A549 (cell line): ENCODE data around the gene DSCAML1. TPM values are rescaled to one million over a fixed set of nuclear protein-coding genes. Genes with fewer than 3 reads are reported as not detected.

Experiments used
- ATAC-seq, 2 experiments: fragments of 200-7000 bp in 1 of 2; fragments of >200 bp in 1 of 2; cut with Nextera tagmentation in 1 of 2; cut with Tn5 transposase in 1 of 2; 3 replicates each; pipeline versions ENCODE4 v1.8.0 to v1.9.1; 2018 to 2020; ENCODE audit warnings: mild to moderate bottlenecking in 1 of 2, moderate library complexity in 1 of 2
- CTCF ChIA-PET: fragments of 300-600 bp; sonication (Branson Sonifier 250); formaldehyde crosslinking; extraction: SDS; loops from one replicate; lab custom pipeline; 2021; ENCODE audit warnings: antibody characterized with exemption, inconsistent platforms; lab: Yijun Ruan, JAX
- POLR2A ChIA-PET: fragments of 350-600 bp; formaldehyde crosslinking; extraction: SDS; loops from one replicate; lab custom pipeline; 2021; ENCODE audit warnings: antibody characterized with exemption, inconsistent platforms; lab: Yijun Ruan, JAX
- DNase-seq, 2 experiments: peaks; one replicate each; pipeline versions ENCODE4 v3.0.0 to v3.0.0-alpha.2; 2011 to 2016; ENCODE audit warnings: low read depth in 1 of 2, low spot score in 1 of 2
- FAIRE-seq: peaks from 2 replicates; lab custom pipeline; 2011; peaks lifted over from hg19 to GRCh38; lab: Jason Lieb, UNC
- H3K27ac ChIP-seq, 2 experiments: fragments of >200 bp; sonication (Bioruptor Twin); formaldehyde crosslinking; 3 replicates each; pipeline ENCODE4 v1.5.1; 2016 to 2017
- H3K4me1 ChIP-seq: fragments of >200 bp; sonication (Bioruptor Twin); formaldehyde crosslinking; 3 replicates; pipeline ENCODE4 v1.6.1; 2016
- H3K4me2 ChIP-seq: fragments of >200 bp; sonication (Bioruptor Twin); formaldehyde crosslinking; 3 replicates; pipeline ENCODE4 v1.6.1; 2016
- H3K4me3 ChIP-seq: fragments of >200 bp; sonication (Bioruptor Twin); formaldehyde crosslinking; 3 replicates; pipeline ENCODE4 v1.5.1; 2016
- H3K9me3 ChIP-seq: fragments of >200 bp; sonication (Bioruptor Twin); formaldehyde crosslinking; 3 replicates; pipeline ENCODE4 v1.6.1; 2016
- BCL3 ChIP-seq: fragments of >200 bp; sonication (Bioruptor Twin); formaldehyde crosslinking; IDR thresholded peaks from 3 replicates; pipeline ENCODE4 v1.6.1; 2016
- CHD2 ChIP-seq: fragments of 150-350 bp; IDR thresholded peaks from 2 replicates; pipeline ENCODE4 v1.6.1; 2014; ENCODE audit warnings: low read length; ENCODE audit not compliant: partially characterized antibody
- ESRRA ChIP-seq: fragments of 150-350 bp; IDR thresholded peaks from 2 replicates; pipeline ENCODE4 v1.6.1; 2014; ENCODE audit warnings: mild to moderate bottlenecking, low read length, borderline replicate concordance
- FOSL2 ChIP-seq, 2 experiments: fragments of 450-650 bp in 1 of 2; fragments of >200 bp in 1 of 2; sonication (Bioruptor Twin) in 1 of 2; formaldehyde crosslinking; IDR thresholded peaks; 2 replicates each; pipeline versions ENCODE4 v1.5.0 to v1.6.1; 2016 to 2020; ENCODE audit warnings: mild to moderate bottlenecking in 1 of 2, moderate library complexity in 1 of 2
- HDAC2 ChIP-seq: fragments of 200-600 bp; sonication (generic); IDR thresholded peaks from 2 replicates; pipeline ENCODE4 v1.6.1; 2016
- HEYL ChIP-seq: fragments of 250-450 bp; sonication (Bioruptor Pico); IDR thresholded peaks from 2 replicates; pipeline ENCODE4 v1.8.0; 2021; ENCODE audit warnings: mild to moderate bottlenecking, moderate library complexity
- HMGXB4 ChIP-seq: fragments of 250-450 bp; sonication (Bioruptor Pico); IDR thresholded peaks from 2 replicates; pipeline ENCODE4 v1.5.0; 2021; ENCODE audit warnings: mild to moderate bottlenecking, moderate library complexity, borderline replicate concordance
- HOXB5 ChIP-seq: fragments of 250-450 bp; sonication (Bioruptor Pico); IDR thresholded peaks from 2 replicates; pipeline ENCODE4 v1.5.0; 2020; ENCODE audit warnings: mild to moderate bottlenecking, moderate library complexity
- KDM5A ChIP-seq: fragments of 200-600 bp; sonication (generic); IDR thresholded peaks from 2 replicates; pipeline ENCODE4 v1.6.1; 2016; ENCODE audit warnings: antibody characterized with exemption, mild to moderate bottlenecking
- MYC ChIP-seq: IDR thresholded peaks from 2 replicates; pipeline ENCODE4 v1.6.1; 2012; ENCODE audit warnings: mild to moderate bottlenecking, inconsistent platforms, low read length, improper control_type of control experiment, borderline replicate concordance
- RARB ChIP-seq: fragments of 250-450 bp; sonication (Bioruptor Pico); IDR thresholded peaks from 2 replicates; pipeline ENCODE4 v1.8.0; 2021; ENCODE audit warnings: mild to moderate bottlenecking, moderate library complexity
- RCOR1 ChIP-seq: fragments of 150-350 bp; IDR thresholded peaks from 2 replicates; pipeline ENCODE4 v1.6.1; 2014; ENCODE audit warnings: antibody characterized with exemption, low read length, low read depth
- RFX5 ChIP-seq: fragments of 450-650 bp; IDR thresholded peaks from 2 replicates; pipeline ENCODE4 v1.7.1; 2014; ENCODE audit warnings: antibody characterized with exemption, mild to moderate bottlenecking, moderate library complexity
- SMC3 ChIP-seq: fragments of >200 bp; sonication (Bioruptor Twin); formaldehyde crosslinking; IDR thresholded peaks from 3 replicates; pipeline ENCODE4 v1.6.1; 2018; ENCODE audit warnings: inconsistent platforms
- SREBF2 ChIP-seq: fragments of 450-650 bp; IDR thresholded peaks from 2 replicates; pipeline ENCODE4 v1.6.1; 2014; ENCODE audit warnings: mild to moderate bottlenecking, moderate library complexity
- TFCP2L1 ChIP-seq: fragments of 250-450 bp; sonication (Bioruptor Pico); IDR thresholded peaks from 2 replicates; pipeline ENCODE4 v1.5.0; 2021; ENCODE audit warnings: mild to moderate bottlenecking
- ZC3H11A ChIP-seq: fragments of 450-650 bp; IDR thresholded peaks from 2 replicates; pipeline ENCODE4 v1.6.1; 2014; ENCODE audit warnings: antibody characterized with exemption, mild to moderate bottlenecking
- ZFP36 ChIP-seq: fragments of 450-650 bp; IDR thresholded peaks from 2 replicates; pipeline ENCODE4 v1.6.1; 2014; ENCODE audit warnings: borderline replicate concordance; ENCODE audit not compliant: partially characterized antibody
- ZNF302 ChIP-seq: fragments of 250-450 bp; sonication (Bioruptor Pico); IDR thresholded peaks from 2 replicates; pipeline ENCODE4 v1.9.0; 2021; ENCODE audit warnings: inconsistent platforms, mild to moderate bottlenecking, moderate library complexity
- WGBS: methylation state at CpG from one replicate; pipeline ENCODE4 v1.1.6; 2017; ENCODE audit errors: missing lambda C conversion rate; 5-methylcytosine and 5-hydroxymethylcytosine counted together
- polyA plus RNA-seq, 4 experiments: library from polyadenylated mRNA; depleted of rRNA in 3 of 4; stranded (reverse); fragments of >200 nt; fragmentation: RNase III in 1 of 4; extraction: RNeasy Plus Mini Kit Qiagen cat#74134 plus additional on column Dnase treatment in 1 of 4; gene quantifications; 2 replicates in 3 of 4; 3 replicates in 1 of 4; pipeline ENCODE4 v1.2.3, GENCODE V29; 2011 to 2017
- TF ChIP-seq, protein P1 (sequence below): fragments of 150-350 bp; IDR thresholded peaks from 2 replicates; pipeline ENCODE4 v1.6.1; 2014; ENCODE audit warnings: low read depth, mild to moderate bottlenecking, low read length
- TF ChIP-seq, protein P2 (sequence below): fragments of 250-450 bp; sonication (Bioruptor Pico); IDR thresholded peaks from 2 replicates; pipeline ENCODE4 v1.5.0; 2020; ENCODE audit warnings: low read depth, mild to moderate bottlenecking, moderate library complexity
- TF ChIP-seq, protein P3 (sequence below): fragments of >200 bp; sonication (Bioruptor Twin); formaldehyde crosslinking; IDR thresholded peaks from 2 replicates; pipeline ENCODE4 v1.6.1; 2016
- TF ChIP-seq, protein P4 (sequence below): IDR thresholded peaks from 2 replicates; pipeline ENCODE4 v1.6.1; 2012

Gene DSCAML1
- polyA plus RNA-seq, 2 of the 4 experiments (the other 2 are of a cell fraction): 0.12 to 0.31 TPM

- POLR2A ChIA-PET: no interaction called here
Observed at GRCh38 chr11:117816151-117816741, 19.2 kb upstream of the DSCAML1 start.

GRCh38 chr11:117815262-117815803, 18.3 kb upstream of the DSCAML1 start:
- no peak for TF ChIP-seq SMC3
- TF ChIP-seq ZC3H11A: no peak
- no peak for TF ChIP-seq HEYL
- TF ChIP-seq TFCP2L1 (CRISPR knock-in tag): no peak
- no peak for TF ChIP-seq RCOR1
- CTCF ChIA-PET: interaction anchor here (1.0 to 7.8 kb wide), 6 partner anchors 11 to 390 kb away, joined by 3 to 158 read pairs (median 26); no protein-coding TSS in a partner anchor
- H3K4me2 ChIP-seq: peak overlapping the region; percentile 48
- DNase-seq (no peak), ATAC-seq (no peak), FAIRE-seq (no peak)
- peak overlapping the region; percentile 73 to 75 for H3K27ac ChIP-seq
- WGBS: 35% methylated on average over 3 of the region's 7 CpGs
- POLR2A ChIA-PET: no interaction called here
- no peak overlapping the region for H3K4me3 ChIP-seq
- H3K9me3 ChIP-seq: no peaks in the 10 kb centered on the region
- H3K4me1 ChIP-seq: peaks cover 41% of the 10 kb centered on the region

More at GRCh38 chr11:117816151-117816741, 19.2 kb upstream of the DSCAML1 start:
- FAIRE-seq: no peak
- 80% methylated on average over 9 of the region's 20 CpGs for WGBS
- Histone ChIP-seq H3K4me1 (peaks cover 41% of the 10 kb centered on the region), H3K9me3 (no peaks in the 10 kb centered on the region), H3K27ac (peak overlapping the region; percentile 73 to 75), H3K4me3 (no peak overlapping the region)
- DNase-seq: peak in 1 of 2 experiments; percentile 60
- CTCF ChIA-PET: interaction anchor here (1.6 to 7.8 kb wide), 8 partner anchors 12 to 391 kb away, joined by 3 to 158 read pairs (median 26); no protein-coding TSS in a partner anchor
- TF ChIP-seq, protein P1, sequence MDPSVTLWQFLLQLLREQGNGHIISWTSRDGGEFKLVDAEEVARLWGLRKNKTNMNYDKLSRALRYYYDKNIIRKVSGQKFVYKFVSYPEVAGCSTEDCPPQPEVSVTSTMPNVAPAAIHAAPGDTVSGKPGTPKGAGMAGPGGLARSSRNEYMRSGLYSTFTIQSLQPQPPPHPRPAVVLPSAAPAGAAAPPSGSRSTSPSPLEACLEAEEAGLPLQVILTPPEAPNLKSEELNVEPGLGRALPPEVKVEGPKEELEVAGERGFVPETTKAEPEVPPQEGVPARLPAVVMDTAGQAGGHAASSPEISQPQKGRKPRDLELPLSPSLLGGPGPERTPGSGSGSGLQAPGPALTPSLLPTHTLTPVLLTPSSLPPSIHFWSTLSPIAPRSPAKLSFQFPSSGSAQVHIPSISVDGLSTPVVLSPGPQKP: no peak
- TF ChIP-seq HOXB5: peak; percentile 66; the same call in 1 of the 2 replicates
- TF ChIP-seq FOSL2 (IDR thresholded peaks at IDR 0.05): no peak
- TF ChIP-seq FOSL2 (CRISPR knock-in tag; IDR thresholded peaks at IDR 0.05): peak; percentile 36; the same call in 1 of the 2 replicates
- TF ChIP-seq, all 56 proteins: peak for 2
- peak; percentile 37 to 54; a peak in 3 of 6 replicates for ATAC-seq
- peak overlapping the region; percentile 33 for H3K4me2 ChIP-seq

- H3K4me3 ChIP-seq: no peak overlapping the region
- H3K9me3 ChIP-seq: no peaks in the 10 kb centered on the region
- CTCF ChIA-PET: interaction anchor here (0.9 to 7.8 kb wide), 7 partner anchors 8 to 389 kb away, joined by 3 to 128 read pairs (median 5); no protein-coding TSS in a partner anchor
- no peak for ATAC-seq
- peaks cover 41% of the 10 kb centered on the region for H3K4me1 ChIP-seq
- DNase-seq: peak in 1 of 2 experiments; percentile 69
- FAIRE-seq: no peak
- peak overlapping the region; percentile 48 for H3K4me2 ChIP-seq
- POLR2A ChIA-PET: no interaction called here
- H3K27ac ChIP-seq: peak overlapping the region; percentile 73 to 75
- 22% methylated on average over 8 of the region's 14 CpGs for WGBS
- TF ChIP-seq HMGXB4 (CRISPR knock-in tag): no peak
- TF ChIP-seq HEYL: no peak
- no peak for TF ChIP-seq FOSL2 (IDR thresholded peaks at IDR 0.05)
- no peak for TF ChIP-seq FOSL2 (CRISPR knock-in tag; IDR thresholded peaks at IDR 0.05)
- TF ChIP-seq ESRRA: no peak
- TF ChIP-seq, protein P2, sequence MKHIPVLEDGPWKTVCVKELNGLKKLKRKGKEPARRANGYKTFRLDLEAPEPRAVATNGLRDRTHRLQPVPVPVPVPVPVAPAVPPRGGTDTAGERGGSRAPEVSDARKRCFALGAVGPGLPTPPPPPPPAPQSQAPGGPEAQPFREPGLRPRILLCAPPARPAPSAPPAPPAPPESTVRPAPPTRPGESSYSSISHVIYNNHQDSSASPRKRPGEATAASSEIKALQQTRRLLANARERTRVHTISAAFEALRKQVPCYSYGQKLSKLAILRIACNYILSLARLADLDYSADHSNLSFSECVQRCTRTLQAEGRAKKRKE: no peak
- TF ChIP-seq BCL3: no peak
- TF ChIP-seq, protein P3, sequence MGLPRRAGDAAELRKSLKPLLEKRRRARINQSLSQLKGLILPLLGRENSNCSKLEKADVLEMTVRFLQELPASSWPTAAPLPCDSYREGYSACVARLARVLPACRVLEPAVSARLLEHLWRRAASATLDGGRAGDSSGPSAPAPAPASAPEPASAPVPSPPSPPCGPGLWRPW: no peak
- TF ChIP-seq RARB (CRISPR knock-in tag): no peak
- TF ChIP-seq CHD2: no peak
- TF ChIP-seq RFX5: no peak
- TF ChIP-seq HOXB5: no peak
- TF ChIP-seq, protein P4, sequence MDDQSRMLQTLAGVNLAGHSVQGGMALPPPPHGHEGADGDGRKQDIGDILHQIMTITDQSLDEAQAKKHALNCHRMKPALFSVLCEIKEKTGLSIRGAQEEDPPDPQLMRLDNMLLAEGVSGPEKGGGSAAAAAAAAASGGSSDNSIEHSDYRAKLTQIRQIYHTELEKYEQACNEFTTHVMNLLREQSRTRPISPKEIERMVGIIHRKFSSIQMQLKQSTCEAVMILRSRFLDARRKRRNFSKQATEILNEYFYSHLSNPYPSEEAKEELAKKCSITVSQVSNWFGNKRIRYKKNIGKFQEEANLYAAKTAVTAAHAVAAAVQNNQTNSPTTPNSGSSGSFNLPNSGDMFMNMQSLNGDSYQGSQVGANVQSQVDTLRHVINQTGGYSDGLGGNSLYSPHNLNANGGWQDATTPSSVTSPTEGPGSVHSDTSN: no peak
- no peak for TF ChIP-seq ZNF302
- no peak for TF ChIP-seq MYC
- TF ChIP-seq KDM5A: no peak
- TF ChIP-seq ZFP36: no peak
- no peak for TF ChIP-seq HDAC2
- no peak for TF ChIP-seq SREBF2
Observed at GRCh38 chr11:117814766-117815261, 17.8 kb upstream of the DSCAML1 start.
